HepG2 (cell line): ENCODE results near the gene PROC. TPM values are rescaled to one million over a fixed set of nuclear protein-coding genes. Genes with fewer than 3 reads are reported as not detected.

Experiments
- AHR ChIP-seq: IDR thresholded peaks from 2 replicates; pipeline ENCODE4 v1.6.1; 2018; ENCODE audit warnings: missing genetic modification reagents, missing compliant biosample characterization
- ASH2L ChIP-seq: fragments of 300-600, 200-600 bp; sonication (generic); IDR thresholded peaks from 2 replicates; pipeline ENCODE4 v1.7.0; 2017; ENCODE audit warnings: low read depth, mild to moderate bottlenecking, moderate library complexity, mixed read lengths, low read length; ENCODE audit not compliant: insufficient read length
- BCL6 ChIP-seq: IDR thresholded peaks from 2 replicates; pipeline ENCODE4 v1.6.1; 2016; ENCODE audit warnings: missing genetic modification reagents, missing compliant biosample characterization
- FOXK2 ChIP-seq: fragments of 450-650 bp; IDR thresholded peaks from 2 replicates; pipeline ENCODE4 v1.6.1; 2016
- GABPB1 ChIP-seq: IDR thresholded peaks from 2 replicates; pipeline ENCODE4 v1.6.1; 2016; ENCODE audit warnings: mild to moderate bottlenecking, missing genetic modification reagents, moderate library complexity, missing compliant biosample characterization
- GFI1 ChIP-seq: sonication (generic); formaldehyde crosslinking; IDR thresholded peaks from 2 replicates; pipeline ENCODE4 v1.5.0; 2020; ENCODE audit warnings: missing genetic modification reagents, mild to moderate bottlenecking, borderline replicate concordance
- HNRNPH1 ChIP-seq: fragments of 200-400 bp; formaldehyde crosslinking; optimal IDR thresholded peaks from 2 replicates; pipeline ENCODE3; 2017; ENCODE audit warnings: mild to moderate bottlenecking, low read depth, low read length
- JDP2 ChIP-seq: sonication (generic); formaldehyde crosslinking; IDR thresholded peaks from 2 replicates; pipeline ENCODE4 v1.8.1; 2022; ENCODE audit warnings: missing genetic modification reagents, borderline replicate concordance
- KAT7 ChIP-seq: IDR thresholded peaks from 2 replicates; pipeline ENCODE4 v1.6.1; 2018; ENCODE audit warnings: borderline replicate concordance, missing compliant biosample characterization
- KDM2A ChIP-seq: sonication (generic); formaldehyde crosslinking; IDR thresholded peaks from 2 replicates; pipeline ENCODE4 v1.4.0; 2020; ENCODE audit warnings: low read depth, missing genetic modification reagents, borderline replicate concordance
- ZNF354B ChIP-seq: sonication (generic); formaldehyde crosslinking; IDR thresholded peaks from 2 replicates; pipeline ENCODE4 v1.8.0; 2022; ENCODE audit warnings: mild to moderate bottlenecking, missing genetic modification reagents
- ZNF530 ChIP-seq: sonication (generic); formaldehyde crosslinking; IDR thresholded peaks from 2 replicates; pipeline ENCODE4 v1.5.0; 2020; ENCODE audit warnings: low read depth, mild to moderate bottlenecking, missing genetic modification reagents
- ZSCAN22 ChIP-seq: sonication (generic); formaldehyde crosslinking; IDR thresholded peaks from 2 replicates; pipeline ENCODE4 v1.4.0; 2020; ENCODE audit warnings: mild to moderate bottlenecking, missing genetic modification reagents
- ZSCAN31 ChIP-seq: sonication (generic); formaldehyde crosslinking; IDR thresholded peaks from 2 replicates; pipeline ENCODE4 v1.5.0; 2020; ENCODE audit warnings: low read depth, mild to moderate bottlenecking, missing genetic modification reagents
- polyA plus RNA-seq, 8 experiments: library from polyadenylated mRNA; depleted of rRNA in 3 of 8; stranded (reverse) in 7 of 8; unstranded in 1 of 8; fragments of >200 nt; fragmentation: Illumina TruSeq in 4 of 8; extraction: Trizol in 4 of 8; gene quantifications; 2 replicates each; pipeline versions ENCODE4 v1.2.1 to v1.2.3, GENCODE V29; 2011 to 2016; ENCODE audit warnings: low read depth in 4 of 8, missing spikeins in 1 of 8, mixed read lengths in 1 of 8; ENCODE audit not compliant: insufficient read depth in 1 of 8
- total RNA-seq, 5 experiments: library from RNA; depleted of rRNA; stranded (reverse); fragments of >200 nt; fragmentation: Illumina TruSeq; extraction: Trizol; gene quantifications; 2 replicates each; pipeline ENCODE4 v1.2.3, GENCODE V29; 2016; ENCODE audit warnings: low read depth in 1 of 5
- TF ChIP-seq, protein P1 (sequence below): sonication (generic); formaldehyde crosslinking; IDR thresholded peaks from 2 replicates; pipeline ENCODE4 v1.4.0; 2020; ENCODE audit warnings: missing genetic modification reagents
- TF ChIP-seq, protein P2 (sequence below): sonication (generic); formaldehyde crosslinking; IDR thresholded peaks from 2 replicates; pipeline ENCODE4 v1.5.1; 2020; ENCODE audit warnings: mild to moderate bottlenecking, missing genetic modification reagents, moderate library complexity
- TF ChIP-seq, protein P3 (sequence below): sonication (generic); formaldehyde crosslinking; IDR thresholded peaks from 2 replicates; pipeline ENCODE4 v1.8.1; 2023; ENCODE audit warnings: mild to moderate bottlenecking, missing genetic modification reagents, borderline replicate concordance
- TF ChIP-seq, protein P4 (sequence below): sonication (generic); formaldehyde crosslinking; IDR thresholded peaks from 2 replicates; pipeline ENCODE4 v1.5.0; 2020; ENCODE audit warnings: mild to moderate bottlenecking, missing genetic modification reagents, moderate library complexity
- TF ChIP-seq, protein P5 (sequence below): sonication (generic); formaldehyde crosslinking; IDR thresholded peaks from 2 replicates; pipeline ENCODE4 v1.5.0; 2020; ENCODE audit warnings: mild to moderate bottlenecking, missing genetic modification reagents

The PROC gene
- total and polyA plus RNA-seq, 2 of the 13 experiments (the other 11 are each of a cell fraction or from before 2014, with no cell fraction given): 134 to 185 TPM

DNA sequence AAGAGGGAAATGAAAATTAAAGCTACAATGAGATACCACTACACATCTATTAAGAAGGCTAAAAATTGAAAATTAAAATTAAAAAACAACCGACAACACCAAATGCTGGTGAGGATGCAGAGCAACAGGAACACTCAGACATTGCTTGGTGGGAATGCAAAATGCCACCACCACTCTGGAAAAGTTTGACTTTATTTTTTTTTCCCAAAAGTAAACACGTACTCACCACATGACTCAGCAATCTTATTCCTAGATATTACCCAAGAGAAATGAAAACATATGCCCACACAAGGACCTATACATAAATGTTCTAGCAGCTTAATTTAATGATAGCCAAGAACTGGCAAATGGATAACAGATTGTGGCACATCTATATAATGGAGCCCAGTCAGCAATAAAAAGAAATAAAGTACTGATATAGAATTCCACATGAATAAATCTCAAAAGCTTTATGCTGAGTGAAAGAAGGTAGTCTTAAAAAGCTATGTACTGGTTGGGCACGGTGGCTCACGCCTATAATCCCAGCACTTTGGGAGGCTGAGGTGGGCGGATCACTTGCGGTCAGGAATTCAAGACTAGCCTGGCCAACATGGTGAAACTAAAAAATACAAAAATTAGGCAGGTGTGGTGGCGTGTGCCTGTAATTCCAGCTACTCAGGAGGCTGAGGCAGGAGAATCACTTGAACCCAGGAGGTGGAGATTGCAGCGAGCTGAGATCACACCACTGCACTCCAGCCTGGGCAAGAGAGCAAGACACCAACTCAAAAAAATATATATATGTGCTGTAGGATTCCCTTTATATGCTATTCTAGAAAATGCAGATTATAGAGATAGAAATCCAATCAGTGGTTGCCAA, 4.2 kb upstream of the PROC start (continued):
- no peak for TF ChIP-seq ZSCAN22
- no peak for TF ChIP-seq AHR (CRISPR knock-in tag)
- peak; percentile 36; the same call in 1 of the 2 replicates for TF ChIP-seq FOXK2
- TF ChIP-seq, protein P1, sequence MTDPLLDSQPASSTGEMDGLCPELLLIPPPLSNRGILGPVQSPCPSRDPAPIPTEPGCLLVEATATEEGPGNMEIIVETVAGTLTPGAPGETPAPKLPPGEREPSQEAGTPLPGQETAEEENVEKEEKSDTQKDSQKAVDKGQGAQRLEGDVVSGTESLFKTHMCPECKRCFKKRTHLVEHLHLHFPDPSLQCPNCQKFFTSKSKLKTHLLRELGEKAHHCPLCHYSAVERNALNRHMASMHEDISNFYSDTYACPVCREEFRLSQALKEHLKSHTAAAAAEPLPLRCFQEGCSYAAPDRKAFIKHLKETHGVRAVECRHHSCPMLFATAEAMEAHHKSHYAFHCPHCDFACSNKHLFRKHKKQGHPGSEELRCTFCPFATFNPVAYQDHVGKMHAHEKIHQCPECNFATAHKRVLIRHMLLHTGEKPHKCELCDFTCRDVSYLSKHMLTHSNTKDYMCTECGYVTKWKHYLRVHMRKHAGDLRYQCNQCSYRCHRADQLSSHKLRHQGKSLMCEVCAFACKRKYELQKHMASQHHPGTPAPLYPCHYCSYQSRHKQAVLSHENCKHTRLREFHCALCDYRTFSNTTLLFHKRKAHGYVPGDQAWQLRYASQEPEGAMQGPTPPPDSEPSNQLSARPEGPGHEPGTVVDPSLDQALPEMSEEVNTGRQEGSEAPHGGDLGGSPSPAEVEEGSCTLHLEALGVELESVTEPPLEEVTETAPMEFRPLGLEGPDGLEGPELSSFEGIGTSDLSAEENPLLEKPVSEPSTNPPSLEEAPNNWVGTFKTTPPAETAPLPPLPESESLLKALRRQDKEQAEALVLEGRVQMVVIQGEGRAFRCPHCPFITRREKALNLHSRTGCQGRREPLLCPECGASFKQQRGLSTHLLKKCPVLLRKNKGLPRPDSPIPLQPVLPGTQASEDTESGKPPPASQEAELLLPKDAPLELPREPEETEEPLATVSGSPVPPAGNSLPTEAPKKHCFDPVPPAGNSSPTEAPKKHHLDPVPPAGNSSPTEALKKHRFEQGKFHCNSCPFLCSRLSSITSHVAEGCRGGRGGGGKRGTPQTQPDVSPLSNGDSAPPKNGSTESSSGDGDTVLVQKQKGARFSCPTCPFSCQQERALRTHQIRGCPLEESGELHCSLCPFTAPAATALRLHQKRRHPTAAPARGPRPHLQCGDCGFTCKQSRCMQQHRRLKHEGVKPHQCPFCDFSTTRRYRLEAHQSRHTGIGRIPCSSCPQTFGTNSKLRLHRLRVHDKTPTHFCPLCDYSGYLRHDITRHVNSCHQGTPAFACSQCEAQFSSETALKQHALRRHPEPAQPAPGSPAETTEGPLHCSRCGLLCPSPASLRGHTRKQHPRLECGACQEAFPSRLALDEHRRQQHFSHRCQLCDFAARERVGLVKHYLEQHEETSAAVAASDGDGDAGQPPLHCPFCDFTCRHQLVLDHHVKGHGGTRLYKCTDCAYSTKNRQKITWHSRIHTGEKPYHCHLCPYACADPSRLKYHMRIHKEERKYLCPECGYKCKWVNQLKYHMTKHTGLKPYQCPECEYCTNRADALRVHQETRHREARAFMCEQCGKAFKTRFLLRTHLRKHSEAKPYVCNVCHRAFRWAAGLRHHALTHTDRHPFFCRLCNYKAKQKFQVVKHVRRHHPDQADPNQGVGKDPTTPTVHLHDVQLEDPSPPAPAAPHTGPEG: peak; percentile 34; the same call in 1 of the 2 replicates
- TF ChIP-seq ASH2L: no peak
- TF ChIP-seq, protein P2, sequence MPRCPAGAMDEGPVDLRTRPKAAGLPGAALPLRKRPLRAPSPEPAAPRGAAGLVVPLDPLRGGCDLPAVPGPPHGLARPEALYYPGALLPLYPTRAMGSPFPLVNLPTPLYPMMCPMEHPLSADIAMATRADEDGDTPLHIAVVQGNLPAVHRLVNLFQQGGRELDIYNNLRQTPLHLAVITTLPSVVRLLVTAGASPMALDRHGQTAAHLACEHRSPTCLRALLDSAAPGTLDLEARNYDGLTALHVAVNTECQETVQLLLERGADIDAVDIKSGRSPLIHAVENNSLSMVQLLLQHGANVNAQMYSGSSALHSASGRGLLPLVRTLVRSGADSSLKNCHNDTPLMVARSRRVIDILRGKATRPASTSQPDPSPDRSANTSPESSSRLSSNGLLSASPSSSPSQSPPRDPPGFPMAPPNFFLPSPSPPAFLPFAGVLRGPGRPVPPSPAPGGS (CRISPR knock-in tag): no peak
- TF ChIP-seq, protein P3, sequence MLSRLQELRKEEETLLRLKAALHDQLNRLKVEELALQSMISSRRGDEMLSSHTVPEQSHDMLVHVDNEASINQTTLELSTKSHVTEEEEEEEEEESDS (CRISPR knock-in tag): no peak
- TF ChIP-seq JDP2: no peak
- no peak for TF ChIP-seq ZSCAN31 (CRISPR knock-in tag)
- no peak for TF ChIP-seq KDM2A (CRISPR knock-in tag)
- 0 out of 2 replicates have a peak, but pooled peaks have one; percentile 52 for TF ChIP-seq KAT7
- no peak for TF ChIP-seq GABPB1 (CRISPR knock-in tag)
- peak; percentile 75 for TF ChIP-seq BCL6 (CRISPR knock-in tag)
- TF ChIP-seq HNRNPH1: no peak
- TF ChIP-seq ZNF354B (CRISPR knock-in tag): no peak
- TF ChIP-seq GFI1 (CRISPR knock-in tag): no peak
- TF ChIP-seq, protein P4, sequence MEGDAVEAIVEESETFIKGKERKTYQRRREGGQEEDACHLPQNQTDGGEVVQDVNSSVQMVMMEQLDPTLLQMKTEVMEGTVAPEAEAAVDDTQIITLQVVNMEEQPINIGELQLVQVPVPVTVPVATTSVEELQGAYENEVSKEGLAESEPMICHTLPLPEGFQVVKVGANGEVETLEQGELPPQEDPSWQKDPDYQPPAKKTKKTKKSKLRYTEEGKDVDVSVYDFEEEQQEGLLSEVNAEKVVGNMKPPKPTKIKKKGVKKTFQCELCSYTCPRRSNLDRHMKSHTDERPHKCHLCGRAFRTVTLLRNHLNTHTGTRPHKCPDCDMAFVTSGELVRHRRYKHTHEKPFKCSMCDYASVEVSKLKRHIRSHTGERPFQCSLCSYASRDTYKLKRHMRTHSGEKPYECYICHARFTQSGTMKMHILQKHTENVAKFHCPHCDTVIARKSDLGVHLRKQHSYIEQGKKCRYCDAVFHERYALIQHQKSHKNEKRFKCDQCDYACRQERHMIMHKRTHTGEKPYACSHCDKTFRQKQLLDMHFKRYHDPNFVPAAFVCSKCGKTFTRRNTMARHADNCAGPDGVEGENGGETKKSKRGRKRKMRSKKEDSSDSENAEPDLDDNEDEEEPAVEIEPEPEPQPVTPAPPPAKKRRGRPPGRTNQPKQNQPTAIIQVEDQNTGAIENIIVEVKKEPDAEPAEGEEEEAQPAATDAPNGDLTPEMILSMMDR (CRISPR knock-in tag): no peak
- no peak for TF ChIP-seq ZNF530 (CRISPR knock-in tag)
- TF ChIP-seq, protein P5, sequence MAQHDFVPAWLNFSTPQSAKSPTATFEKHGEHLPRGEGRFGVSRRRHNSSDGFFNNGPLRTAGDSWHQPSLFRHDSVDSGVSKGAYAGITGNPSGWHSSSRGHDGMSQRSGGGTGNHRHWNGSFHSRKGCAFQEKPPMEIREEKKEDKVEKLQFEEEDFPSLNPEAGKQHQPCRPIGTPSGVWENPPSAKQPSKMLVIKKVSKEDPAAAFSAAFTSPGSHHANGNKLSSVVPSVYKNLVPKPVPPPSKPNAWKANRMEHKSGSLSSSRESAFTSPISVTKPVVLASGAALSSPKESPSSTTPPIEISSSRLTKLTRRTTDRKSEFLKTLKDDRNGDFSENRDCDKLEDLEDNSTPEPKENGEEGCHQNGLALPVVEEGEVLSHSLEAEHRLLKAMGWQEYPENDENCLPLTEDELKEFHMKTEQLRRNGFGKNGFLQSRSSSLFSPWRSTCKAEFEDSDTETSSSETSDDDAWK (CRISPR knock-in tag): no peak
